K562 (cell line): ENCODE results near the gene HDC. TPM values are rescaled to one million over a fixed set of nuclear protein-coding genes. Genes with fewer than 3 reads are reported as not detected.
A peak's percentile ranks its signal among the peaks of the same experiment; 100 is the strongest.

Experiments used
- MCM2 ChIP-seq: fragments of 450-650 bp; IDR thresholded peaks from 2 replicates; pipeline ENCODE4 v1.6.1; 2017; ENCODE audit warnings: low read depth, mild to moderate bottlenecking
- POLR2A ChIP-seq: fragments of 450-650 bp; conservative IDR thresholded peaks from 2 replicates; pipeline ENCODE4 v1.6.1; 2016
- ZNF41 ChIP-seq: fragments of 250-450 bp; sonication (Bioruptor Pico); conservative IDR thresholded peaks from 2 replicates; pipeline ENCODE4 v1.4.0; 2020; ENCODE audit warnings: mild to moderate bottlenecking
- ZSCAN29 ChIP-seq: fragments of 450-650 bp; IDR thresholded peaks from 2 replicates; pipeline ENCODE4 v1.6.1; 2017
- polyA plus RNA-seq, 8 experiments: library from polyadenylated mRNA; depleted of rRNA in 4 of 8; stranded (reverse) in 5 of 8; unstranded in 3 of 8; fragments of >200 nt; fragmentation: Nextera tagmentation in 2 of 8; fragmentation: Illumina TruSeq in 1 of 8; extraction: Ambion mirVana in 2 of 8; extraction: Trizol in 1 of 8; gene quantifications; 2 replicates each; pipeline versions ENCODE4 v1.2.1 to v1.2.3, GENCODE V29; 2011 to 2014; ENCODE audit warnings: inconsistent platforms in 1 of 8, missing spikeins in 1 of 8
- total RNA-seq, 7 experiments: library from RNA; depleted of rRNA in 6 of 7; stranded (reverse); fragments of >200 nt in 6 of 7; fragmentation: Illumina TruSeq in 2 of 7; extraction: Trizol in 2 of 7; gene quantifications; 2 replicates each; pipeline versions ENCODE4 v1.2.1 to v1.2.3, GENCODE V29; 2011 to 2021; ENCODE audit warnings: low replicate concordance in 1 of 7
- TF ChIP-seq, protein P1 (sequence below), 2 experiments: fragments of 450-650 bp; IDR thresholded peaks; 2 replicates each; pipeline ENCODE4 v1.6.1; 2016; ENCODE audit warnings: mild to moderate bottlenecking in 2 of 2, borderline replicate concordance in 1 of 2, low read depth in 1 of 2, moderate library complexity in 1 of 2
- TF ChIP-seq, protein P2 (sequence below), 2 experiments: fragments of 450-650 bp; IDR thresholded peaks; 2 replicates each; pipeline ENCODE4 v1.6.1; 2018; ENCODE audit warnings: mild to moderate bottlenecking in 2 of 2, low read depth in 1 of 2; ENCODE audit not compliant: partially characterized antibody in 2 of 2
- TF ChIP-seq, protein P3 (sequence below), 2 experiments: fragments of 450-650 bp; conservative IDR thresholded peaks; 2 replicates each; pipeline ENCODE4 v1.6.1; 2017; ENCODE audit warnings: mild to moderate bottlenecking in 2 of 2, moderate library complexity in 2 of 2
- TF ChIP-seq, protein P4 (sequence below): sonication (generic); formaldehyde crosslinking; IDR thresholded peaks from 2 replicates; pipeline ENCODE4 v1.8.0; 2022; ENCODE audit warnings: mild to moderate bottlenecking, missing genetic modification reagents, borderline replicate concordance
- TF ChIP-seq, protein P5 (sequence below): sonication (generic); formaldehyde crosslinking; IDR thresholded peaks from 2 replicates; pipeline ENCODE4 v1.8.0; 2023; ENCODE audit warnings: mild to moderate bottlenecking, missing genetic modification reagents

Gene HDC
- total and polyA plus RNA-seq, 9 of the 15 experiments (the other 6 are each of a cell fraction or from before 2014, with no cell fraction given) = 0.26 to 5.3 (median 0.99) TPM

DNA sequence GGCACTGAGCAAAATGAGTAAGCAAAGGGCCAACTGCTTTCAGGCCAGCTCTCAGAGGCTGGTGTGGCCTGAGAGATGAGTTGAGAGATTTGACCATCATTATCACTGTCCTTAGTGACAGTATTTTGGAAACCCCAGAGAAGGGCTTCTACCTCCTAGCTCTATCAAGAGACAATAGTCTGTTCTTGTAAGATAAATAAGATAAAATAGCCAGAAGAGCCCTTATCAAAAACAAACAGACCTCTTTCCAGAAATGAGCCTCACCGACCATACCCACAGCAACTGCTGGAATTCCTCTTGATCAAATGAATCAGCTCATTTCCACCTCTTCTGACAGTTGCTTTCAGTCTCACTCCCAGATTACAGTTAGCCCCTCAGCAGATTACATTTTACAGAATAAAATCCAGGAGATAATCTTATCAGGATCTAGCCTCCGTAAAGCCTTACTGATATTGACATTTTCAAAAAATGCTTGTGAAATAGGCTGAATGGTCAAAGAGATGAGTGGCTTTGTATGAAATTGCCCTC, 4.5 kb downstream of the HDC start (continued):
- TF ChIP-seq, protein P1, sequence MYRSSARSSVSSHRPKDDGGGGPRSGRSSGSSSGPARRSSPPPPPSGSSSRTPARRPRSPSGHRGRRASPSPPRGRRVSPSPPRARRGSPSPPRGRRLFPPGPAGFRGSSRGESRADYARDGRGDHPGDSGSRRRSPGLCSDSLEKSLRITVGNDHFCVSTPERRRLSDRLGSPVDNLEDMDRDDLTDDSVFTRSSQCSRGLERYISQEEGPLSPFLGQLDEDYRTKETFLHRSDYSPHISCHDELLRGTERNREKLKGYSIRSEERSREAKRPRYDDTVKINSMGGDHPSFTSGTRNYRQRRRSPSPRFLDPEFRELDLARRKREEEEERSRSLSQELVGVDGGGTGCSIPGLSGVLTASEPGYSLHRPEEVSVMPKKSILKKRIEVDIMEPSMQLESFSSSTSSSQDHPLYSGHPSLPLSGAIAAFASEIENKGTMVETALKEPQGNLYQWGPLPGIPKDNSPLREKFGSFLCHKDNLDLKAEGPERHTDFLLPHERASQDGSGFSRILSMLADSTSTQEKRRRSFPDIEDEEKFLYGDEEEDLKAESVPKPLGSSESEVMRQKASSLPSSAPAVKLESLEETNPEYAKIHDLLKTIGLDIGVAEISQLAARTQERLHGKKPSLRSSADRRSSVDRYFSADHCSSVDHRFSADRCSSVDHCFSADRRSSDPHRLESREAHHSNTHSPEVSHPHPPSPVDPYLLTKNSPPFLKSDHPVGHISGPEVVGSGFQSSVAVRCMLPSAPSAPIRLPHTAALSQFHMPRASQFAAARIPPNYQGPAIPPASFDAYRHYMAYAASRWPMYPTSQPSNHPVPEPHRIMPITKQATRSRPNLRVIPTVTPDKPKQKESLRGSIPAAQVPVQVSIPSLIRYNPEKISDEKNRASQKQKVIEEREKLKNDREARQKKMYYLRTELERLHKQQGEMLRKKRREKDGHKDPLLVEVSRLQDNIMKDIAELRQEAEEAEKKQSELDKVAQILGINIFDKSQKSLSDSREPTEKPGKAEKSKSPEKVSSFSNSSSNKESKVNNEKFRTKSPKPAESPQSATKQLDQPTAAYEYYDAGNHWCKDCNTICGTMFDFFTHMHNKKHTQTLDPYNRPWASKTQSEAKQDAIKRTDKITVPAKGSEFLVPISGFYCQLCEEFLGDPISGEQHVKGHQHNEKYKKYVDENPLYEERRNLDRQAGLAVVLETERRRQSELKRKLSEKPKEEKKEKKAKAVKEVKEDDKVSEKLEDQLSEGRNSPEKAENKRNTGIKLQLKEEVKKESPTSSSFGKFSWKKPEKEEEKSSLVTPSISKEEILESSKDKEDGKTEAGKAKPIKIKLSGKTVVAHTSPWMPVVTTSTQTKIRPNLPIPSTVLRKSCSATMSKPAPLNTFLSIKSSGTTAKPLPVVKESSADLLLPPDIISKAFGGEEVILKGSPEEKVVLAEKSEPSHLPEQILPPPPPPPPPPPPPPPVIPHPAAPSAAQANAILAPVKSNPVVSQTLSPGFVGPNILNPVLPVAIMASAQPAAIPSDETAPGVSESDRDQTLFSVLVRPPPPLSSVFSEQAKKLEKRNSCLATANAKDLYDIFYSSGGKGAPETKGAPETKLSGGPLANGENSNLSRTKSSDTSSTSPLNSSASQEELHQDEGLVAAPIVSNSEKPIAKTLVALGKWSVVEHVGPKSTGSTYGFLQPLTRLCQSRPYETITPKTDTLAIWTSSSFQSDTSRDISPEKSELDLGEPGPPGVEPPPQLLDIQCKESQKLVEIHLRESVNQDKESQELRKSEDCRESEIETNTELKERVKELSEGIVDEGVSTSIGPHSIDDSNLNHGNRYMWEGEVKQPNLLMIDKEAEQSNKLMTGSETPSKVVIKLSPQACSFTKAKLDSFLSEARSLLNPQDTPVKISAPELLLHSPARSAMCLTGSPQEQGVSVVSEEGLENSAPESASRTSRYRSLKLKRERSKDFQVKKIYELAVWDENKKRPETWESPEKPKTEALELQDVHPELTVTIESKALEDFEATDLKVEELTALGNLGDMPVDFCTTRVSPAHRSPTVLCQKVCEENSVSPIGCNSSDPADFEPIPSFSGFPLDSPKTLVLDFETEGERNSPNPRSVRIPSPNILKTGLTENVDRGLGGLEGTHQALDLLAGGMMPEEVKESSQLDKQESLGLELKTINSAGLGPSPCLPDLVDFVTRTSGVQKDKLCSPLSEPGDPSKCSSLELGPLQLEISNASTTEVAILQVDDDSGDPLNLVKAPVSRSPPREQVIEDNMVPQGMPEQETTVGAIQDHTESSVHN (IDR thresholded peaks at IDR 0.05; ENCODE audit: borderline replicate concordance in 1 of 2, low read depth in 1 of 2) = peak in 1 of 2 experiments; percentile 66; a peak in 1 of 4 replicates
- TF ChIP-seq, protein P2, sequence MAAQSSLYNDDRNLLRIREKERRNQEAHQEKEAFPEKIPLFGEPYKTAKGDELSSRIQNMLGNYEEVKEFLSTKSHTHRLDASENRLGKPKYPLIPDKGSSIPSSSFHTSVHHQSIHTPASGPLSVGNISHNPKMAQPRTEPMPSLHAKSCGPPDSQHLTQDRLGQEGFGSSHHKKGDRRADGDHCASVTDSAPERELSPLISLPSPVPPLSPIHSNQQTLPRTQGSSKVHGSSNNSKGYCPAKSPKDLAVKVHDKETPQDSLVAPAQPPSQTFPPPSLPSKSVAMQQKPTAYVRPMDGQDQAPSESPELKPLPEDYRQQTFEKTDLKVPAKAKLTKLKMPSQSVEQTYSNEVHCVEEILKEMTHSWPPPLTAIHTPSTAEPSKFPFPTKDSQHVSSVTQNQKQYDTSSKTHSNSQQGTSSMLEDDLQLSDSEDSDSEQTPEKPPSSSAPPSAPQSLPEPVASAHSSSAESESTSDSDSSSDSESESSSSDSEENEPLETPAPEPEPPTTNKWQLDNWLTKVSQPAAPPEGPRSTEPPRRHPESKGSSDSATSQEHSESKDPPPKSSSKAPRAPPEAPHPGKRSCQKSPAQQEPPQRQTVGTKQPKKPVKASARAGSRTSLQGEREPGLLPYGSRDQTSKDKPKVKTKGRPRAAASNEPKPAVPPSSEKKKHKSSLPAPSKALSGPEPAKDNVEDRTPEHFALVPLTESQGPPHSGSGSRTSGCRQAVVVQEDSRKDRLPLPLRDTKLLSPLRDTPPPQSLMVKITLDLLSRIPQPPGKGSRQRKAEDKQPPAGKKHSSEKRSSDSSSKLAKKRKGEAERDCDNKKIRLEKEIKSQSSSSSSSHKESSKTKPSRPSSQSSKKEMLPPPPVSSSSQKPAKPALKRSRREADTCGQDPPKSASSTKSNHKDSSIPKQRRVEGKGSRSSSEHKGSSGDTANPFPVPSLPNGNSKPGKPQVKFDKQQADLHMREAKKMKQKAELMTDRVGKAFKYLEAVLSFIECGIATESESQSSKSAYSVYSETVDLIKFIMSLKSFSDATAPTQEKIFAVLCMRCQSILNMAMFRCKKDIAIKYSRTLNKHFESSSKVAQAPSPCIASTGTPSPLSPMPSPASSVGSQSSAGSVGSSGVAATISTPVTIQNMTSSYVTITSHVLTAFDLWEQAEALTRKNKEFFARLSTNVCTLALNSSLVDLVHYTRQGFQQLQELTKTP (IDR thresholded peaks at IDR 0.05; ENCODE audit: low read depth in 1 of 2, partially characterized antibody in 2 of 2) = peak in 1 of 2 experiments; percentile 73
- TF ChIP-seq POLR2A (no peak), ZNF41 (CRISPR knock-in tag) (no peak), MCM2 (no peak), ZSCAN29 (no peak)
- TF ChIP-seq, protein P3, sequence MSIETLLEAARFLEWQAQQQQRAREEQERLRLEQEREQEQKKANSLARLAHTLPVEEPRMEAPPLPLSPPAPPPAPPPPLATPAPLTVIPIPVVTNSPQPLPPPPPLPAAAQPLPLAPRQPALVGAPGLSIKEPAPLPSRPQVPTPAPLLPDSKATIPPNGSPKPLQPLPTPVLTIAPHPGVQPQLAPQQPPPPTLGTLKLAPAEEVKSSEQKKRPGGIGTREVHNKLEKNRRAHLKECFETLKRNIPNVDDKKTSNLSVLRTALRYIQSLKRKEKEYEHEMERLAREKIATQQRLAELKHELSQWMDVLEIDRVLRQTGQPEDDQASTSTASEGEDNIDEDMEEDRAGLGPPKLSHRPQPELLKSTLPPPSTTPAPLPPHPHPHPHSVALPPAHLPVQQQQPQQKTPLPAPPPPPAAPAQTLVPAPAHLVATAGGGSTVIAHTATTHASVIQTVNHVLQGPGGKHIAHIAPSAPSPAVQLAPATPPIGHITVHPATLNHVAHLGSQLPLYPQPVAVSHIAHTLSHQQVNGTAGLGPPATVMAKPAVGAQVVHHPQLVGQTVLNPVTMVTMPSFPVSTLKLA (conservative IDR thresholded peaks at IDR 0.05) = peak in 1 of 2 experiments; percentile 56; a peak in 2 of 4 replicates
- TF ChIP-seq, protein P4, sequence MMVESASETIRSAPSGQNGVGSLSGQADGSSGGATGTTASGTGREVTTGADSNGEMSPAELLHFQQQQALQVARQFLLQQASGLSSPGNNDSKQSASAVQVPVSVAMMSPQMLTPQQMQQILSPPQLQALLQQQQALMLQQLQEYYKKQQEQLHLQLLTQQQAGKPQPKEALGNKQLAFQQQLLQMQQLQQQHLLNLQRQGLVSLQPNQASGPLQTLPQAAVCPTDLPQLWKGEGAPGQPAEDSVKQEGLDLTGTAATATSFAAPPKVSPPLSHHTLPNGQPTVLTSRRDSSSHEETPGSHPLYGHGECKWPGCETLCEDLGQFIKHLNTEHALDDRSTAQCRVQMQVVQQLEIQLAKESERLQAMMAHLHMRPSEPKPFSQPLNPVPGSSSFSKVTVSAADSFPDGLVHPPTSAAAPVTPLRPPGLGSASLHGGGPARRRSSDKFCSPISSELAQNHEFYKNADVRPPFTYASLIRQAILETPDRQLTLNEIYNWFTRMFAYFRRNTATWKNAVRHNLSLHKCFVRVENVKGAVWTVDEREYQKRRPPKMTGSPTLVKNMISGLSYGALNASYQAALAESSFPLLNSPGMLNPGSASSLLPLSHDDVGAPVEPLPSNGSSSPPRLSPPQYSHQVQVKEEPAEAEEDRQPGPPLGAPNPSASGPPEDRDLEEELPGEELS (CRISPR knock-in tag) = no peak
- TF ChIP-seq, protein P5, sequence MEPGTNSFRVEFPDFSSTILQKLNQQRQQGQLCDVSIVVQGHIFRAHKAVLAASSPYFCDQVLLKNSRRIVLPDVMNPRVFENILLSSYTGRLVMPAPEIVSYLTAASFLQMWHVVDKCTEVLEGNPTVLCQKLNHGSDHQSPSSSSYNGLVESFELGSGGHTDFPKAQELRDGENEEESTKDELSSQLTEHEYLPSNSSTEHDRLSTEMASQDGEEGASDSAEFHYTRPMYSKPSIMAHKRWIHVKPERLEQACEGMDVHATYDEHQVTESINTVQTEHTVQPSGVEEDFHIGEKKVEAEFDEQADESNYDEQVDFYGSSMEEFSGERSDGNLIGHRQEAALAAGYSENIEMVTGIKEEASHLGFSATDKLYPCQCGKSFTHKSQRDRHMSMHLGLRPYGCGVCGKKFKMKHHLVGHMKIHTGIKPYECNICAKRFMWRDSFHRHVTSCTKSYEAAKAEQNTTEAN (CRISPR knock-in tag) = no peak
